HCT116 (cell line): ENCODE measurements around the gene ENPP4. TPM values are rescaled to one million over a fixed set of nuclear protein-coding genes. Genes with fewer than 3 reads are reported as not detected.

Experiments
- ATAC-seq: fragments of 200-7000 bp; cut with Tn5 transposase; 2 replicates; pipeline ENCODE4 v1.9.1; 2020; ENCODE audit warnings: mild to moderate bottlenecking, moderate library complexity
- Bru-seq: library from RNA; stranded (reverse); fragments of 400-500 nt; gene quantifications from one replicate; lab custom pipeline; 2021; lab: Mats Ljungman, UMichigan
- BruChase-seq, 2 experiments: library from RNA; stranded (reverse); fragments of 400-500 nt; gene quantifications; one replicate each; lab custom pipeline; 2021; lab: Mats Ljungman, UMichigan
- BruUV-seq: library from RNA; stranded (reverse); fragments of 400-500 nt; replicated peaks from 2 replicates; lab custom pipeline; 2021; lab: Mats Ljungman, UMichigan
- CTCF ChIA-PET: fragments of 300-600 bp; sonication (Branson Sonifier 250); formaldehyde crosslinking; loops from one replicate; lab custom pipeline; 2021; ENCODE audit warnings: antibody characterized with exemption; lab: Charles Lee
- POLR2A ChIA-PET: fragments of 300-600, 350-600 bp; sonication (Branson Sonifier 250); formaldehyde crosslinking; loops from one replicate; lab custom pipeline; 2021; ENCODE audit warnings: antibody characterized with exemption; lab: Charles Lee
- RAD21 ChIA-PET, 2 experiments: fragments of 300-600 bp; sonication (Branson Sonifier 250); formaldehyde crosslinking; loops; one replicate each; lab custom pipeline; 2023; ENCODE audit warnings: low total read pairs in 2 of 2; ENCODE audit not compliant: uncharacterized antibody in 2 of 2, unreplicated experiment in 2 of 2, low non-redundant PET in 1 of 2; lab: Charles Lee
- DNase-seq: peaks from one replicate; pipeline ENCODE4 v3.0.0-alpha.2; 2010; ENCODE audit warnings: low read depth, low spot score
- H2AFZ ChIP-seq: fragments of 200-600 bp; shearing (Covaris generic), sonication (generic); 2 replicates; pipeline ENCODE4 v1.6.1; 2017; ENCODE audit warnings: low read depth, mixed run types, mixed read lengths, antibody characterized with exemption, low read length; ENCODE audit not compliant: poor library complexity, severe bottlenecking
- H3K27ac ChIP-seq: 2 replicates; pipeline ENCODE4 v1.5.1; 2012; ENCODE audit warnings: low read depth, low read length
- H3K27me3 ChIP-seq: fragments of 200-600 bp; sonication (generic); 2 replicates; pipeline ENCODE4 v1.6.1; 2016; ENCODE audit warnings: mixed run types, low read length, mixed read lengths; ENCODE audit not compliant: insufficient read depth
- H3K36me3 ChIP-seq, 2 experiments: fragments of 200-500 bp in 1 of 2; fragments of 200-600 bp in 1 of 2; sonication (Bioruptor generic) in 1 of 2; sonication (generic) in 1 of 2; 2 replicates each; pipeline versions ENCODE4 v1.5.1 to v1.6.1; 2014 to 2016; ENCODE audit warnings: low read length in 2 of 2, inconsistent platforms in 1 of 2, mixed read lengths in 1 of 2, mixed run types in 1 of 2; ENCODE audit not compliant: insufficient read depth in 2 of 2, control insufficient read depth in 1 of 2
- H3K4me1 ChIP-seq, 2 experiments: fragments of 200-600 bp in 1 of 2; sonication (generic) in 1 of 2; 2 replicates each; pipeline versions ENCODE4 v1.5.1 to v1.6.1; 2012 to 2017; ENCODE audit warnings: low read length in 2 of 2, inconsistent platforms in 1 of 2, mild to moderate bottlenecking in 1 of 2, mixed read lengths in 1 of 2, mixed run types in 1 of 2, moderate library complexity in 1 of 2; ENCODE audit not compliant: insufficient read depth in 2 of 2, control insufficient read depth in 1 of 2
- H3K4me2 ChIP-seq: fragments of 200-600 bp; sonication (generic); 2 replicates; pipeline ENCODE4 v1.6.1; 2017; ENCODE audit warnings: mixed run types, low read length, mixed read lengths
- H3K4me3 ChIP-seq, 2 experiments: fragments of 200-600 bp in 1 of 2; sonication (generic) in 1 of 2; replicated peaks in 1 of 2; 2 replicates each; pipeline ENCODE4 v1.5.1; 2011 to 2016; ENCODE audit warnings: low read length in 2 of 2, control low read depth in 1 of 2, low read depth in 1 of 2, mild to moderate bottlenecking in 1 of 2, mixed read lengths in 1 of 2, mixed run types in 1 of 2
- H3K79me2 ChIP-seq: fragments of 200-600 bp; sonication (generic); 2 replicates; pipeline ENCODE4 v1.6.1; 2017; ENCODE audit warnings: mild to moderate bottlenecking, mixed run types, low read length, moderate library complexity, mixed read lengths; ENCODE audit not compliant: insufficient read depth
- H3K9ac ChIP-seq: fragments of 200-600 bp; sonication (generic); 2 replicates; pipeline ENCODE4 v1.6.1; 2016; ENCODE audit warnings: low read length, mixed read lengths
- H3K9me2 ChIP-seq: fragments of 200-600 bp; sonication (generic), shearing (Covaris generic); 2 replicates; pipeline ENCODE4 v1.6.1; 2017; ENCODE audit warnings: mixed run types, mild to moderate bottlenecking, moderate library complexity; ENCODE audit not compliant: insufficient read depth
- H3K9me3 ChIP-seq, 2 experiments: fragments of 200-500 bp in 1 of 2; fragments of 200-600 bp in 1 of 2; sonication (Bioruptor generic) in 1 of 2; sonication (generic) in 1 of 2; 2 replicates each; pipeline ENCODE4 v1.6.1; 2014 to 2017; ENCODE audit warnings: low read length in 2 of 2, mixed read lengths in 2 of 2, inconsistent platforms in 1 of 2, low read depth in 1 of 2, mild to moderate bottlenecking in 1 of 2, mixed run types in 1 of 2, moderate library complexity in 1 of 2; ENCODE audit not compliant: control insufficient read depth in 1 of 2, insufficient read depth in 1 of 2
- H4K20me1 ChIP-seq: fragments of 200-600 bp; sonication (generic), shearing (Covaris generic); 2 replicates; pipeline ENCODE4 v1.6.1; 2017; ENCODE audit warnings: mixed run types, mild to moderate bottlenecking, moderate library complexity; ENCODE audit not compliant: insufficient read depth
- ATF3 ChIP-seq: IDR thresholded peaks from 2 replicates; pipeline ENCODE4 v1.6.1; 2012
- CBX3 ChIP-seq: IDR thresholded peaks from 2 replicates; pipeline ENCODE4 v1.6.1; 2012; ENCODE audit warnings: low read depth
- ELF1 ChIP-seq: IDR thresholded peaks from 2 replicates; pipeline ENCODE4 v1.6.1; 2012; ENCODE audit warnings: low read depth, borderline replicate concordance
- EZH2phosphoT487 ChIP-seq: fragments of 200-600 bp; IDR thresholded peaks from 2 replicates; pipeline ENCODE4 v1.6.1; 2018; ENCODE audit warnings: antibody characterized with exemption, borderline replicate concordance
- MAX ChIP-seq: IDR thresholded peaks from 2 replicates; pipeline ENCODE4 v1.6.1; 2012
- POLR2AphosphoS5 ChIP-seq: IDR thresholded peaks from 2 replicates; pipeline ENCODE4 v1.6.1; 2011; ENCODE audit warnings: mild to moderate bottlenecking, low read depth, low read length, moderate library complexity
- RAD21 ChIP-seq: IDR thresholded peaks from 2 replicates; pipeline ENCODE4 v1.6.1; 2012; ENCODE audit warnings: low read depth, mild to moderate bottlenecking
- SIN3A ChIP-seq: IDR thresholded peaks from 2 replicates; pipeline ENCODE4 v1.6.1; 2012; ENCODE audit warnings: low read depth
- SP1 ChIP-seq: IDR thresholded peaks from 2 replicates; pipeline ENCODE4 v1.6.1; 2012; ENCODE audit warnings: low read depth
- TCF7L2 ChIP-seq: IDR thresholded peaks from 2 replicates; pipeline ENCODE4 v1.7.0; 2011; ENCODE audit warnings: borderline replicate concordance, inconsistent platforms; ENCODE audit not compliant: insufficient read depth, insufficient read length; ENCODE audit errors: extremely low read depth
- ZNF274 ChIP-seq: fragments of 200-500 bp; sonication (Bioruptor generic); IDR thresholded peaks from 2 replicates; pipeline ENCODE4 v1.6.1; 2014; ENCODE audit warnings: mild to moderate bottlenecking, low read depth, low read length, inconsistent platforms
- intact Hi-C: fragments of 100-400 bp; cut with micrococcal nuclease; formaldehyde crosslinking; loops from 2 replicates; pipeline ENCODE4 v1.10.0; 2022
- long read RNA-seq: library from polyadenylated mRNA; unstranded; transcript quantifications from one replicate; pipeline ENCODE4 v2.0.0, GENCODE V29; 2021; ENCODE audit not compliant: unreplicated experiment
- polyA plus RNA-seq: library from polyadenylated mRNA; unstranded; fragments of >200 nt; gene quantifications from 2 replicates; pipeline ENCODE4 v1.2.1, GENCODE V29; 2012; ENCODE audit warnings: missing spikeins
- total RNA-seq: library from RNA; stranded (reverse); gene quantifications from one replicate; pipeline ENCODE4 v1.2.1, GENCODE V29; 2021; ENCODE audit not compliant: unreplicated experiment

Gene ENPP4
- total RNA-seq (9.6 TPM), Bru-seq, nascent RNA (percentile 62 among the genes with signal in this experiment), BruChase-seq, experiment 1, labeled RNA remaining after a 6-hour chase (percentile 86 among the genes with signal in this experiment), BruChase-seq, experiment 2, labeled RNA remaining after a 2-hour chase (percentile 79 among the genes with signal in this experiment)
- polyA plus RNA-seq: 4.0 and 4.8 TPM in 2 replicates
- long read RNA-seq, full-length matches to known transcripts: 24 of 30 reads
- long read RNA-seq, partial matches to known transcripts: 5 of 30 reads
- long read RNA-seq, other reads (novel, unspliced or antisense): 1 of 30 reads

GRCh38 chr6:46129629-46130511, at the start of gene ENPP4:
TSS of gene ENPP4 (plus strand) at chr6:46129989. CDS start at chr6:46139584, 9,595 bp downstream.
- H3K27ac ChIP-seq: peak within 1 kb of the TSS; percentile 39; the same call in 1 of the 2 replicates
- peak within 1 kb of the TSS; percentile 86 to 92 for H3K4me3 ChIP-seq
- H4K20me1 ChIP-seq: no peaks in the 10 kb centered on the region
- H3K4me1 ChIP-seq: peaks cover 3 to 11% of the 10 kb centered on the region in 2 experiments; a peak in 3 of 4 replicates
- no peaks in the 10 kb centered on the region for H3K27me3 ChIP-seq
- H2AFZ ChIP-seq: peak within 1 kb of the TSS; percentile 93
- TF ChIP-seq CBX3 (0 out of 2 replicates have a peak, but pooled peaks have one; percentile 26), SIN3A (no peak), POLR2AphosphoS5 (peak; percentile 87), EZH2phosphoT487 (no peak), RAD21 (no peak), MAX (peak; percentile 40; the same call in 1 of the 2 replicates), ATF3 (no peak), ZNF274 (no peak), TCF7L2 (no peak), SP1 (peak; percentile 87), ELF1 (no peak)
- no peaks in the 10 kb centered on the region for H3K9me2 ChIP-seq
- ATAC-seq (peak; percentile 100), DNase-seq (peak; percentile 95)
- H3K4me2 ChIP-seq: peak within 1 kb of the TSS; percentile 78
- ChIA-PET POLR2A (interaction anchor here (1.4 kb wide), 1 partner anchor 41 kb away, joined by 5 read pairs; the partner anchor contains the start of gene ENPP5), CTCF (interaction anchor here (1.0 to 1.9 kb wide), 4 partner anchors 26 to 281 kb away, joined by 3 to 8 read pairs (median 4); no protein-coding TSS in a partner anchor), RAD21 (interaction anchor here in 1 of 2 experiments (0.7 to 1.3 kb wide), 2 partner anchors 39 to 77 kb away, joined by 3 to 5 read pairs; no protein-coding TSS in a partner anchor)
- H3K79me2 ChIP-seq: peaks cover 7% of the 10 kb centered on the region
- intact Hi-C loops: no loop called here
- H3K9ac ChIP-seq: peak within 1 kb of the TSS; percentile 70
- H3K9me3 ChIP-seq: no peaks in the 10 kb centered on the region
- no TSS peak for BruUV-seq
- H3K36me3 ChIP-seq: no peaks in the 10 kb centered on the region
